ENCODE measurements around the gene ZNF239. TPM values are rescaled to one million over a fixed set of nuclear protein-coding genes. Genes with fewer than 3 reads are reported as not detected.

ZNF239 gene
- total RNA-seq, 1 experiment from 2014 or later, result 3.3 TPM

DNA sequence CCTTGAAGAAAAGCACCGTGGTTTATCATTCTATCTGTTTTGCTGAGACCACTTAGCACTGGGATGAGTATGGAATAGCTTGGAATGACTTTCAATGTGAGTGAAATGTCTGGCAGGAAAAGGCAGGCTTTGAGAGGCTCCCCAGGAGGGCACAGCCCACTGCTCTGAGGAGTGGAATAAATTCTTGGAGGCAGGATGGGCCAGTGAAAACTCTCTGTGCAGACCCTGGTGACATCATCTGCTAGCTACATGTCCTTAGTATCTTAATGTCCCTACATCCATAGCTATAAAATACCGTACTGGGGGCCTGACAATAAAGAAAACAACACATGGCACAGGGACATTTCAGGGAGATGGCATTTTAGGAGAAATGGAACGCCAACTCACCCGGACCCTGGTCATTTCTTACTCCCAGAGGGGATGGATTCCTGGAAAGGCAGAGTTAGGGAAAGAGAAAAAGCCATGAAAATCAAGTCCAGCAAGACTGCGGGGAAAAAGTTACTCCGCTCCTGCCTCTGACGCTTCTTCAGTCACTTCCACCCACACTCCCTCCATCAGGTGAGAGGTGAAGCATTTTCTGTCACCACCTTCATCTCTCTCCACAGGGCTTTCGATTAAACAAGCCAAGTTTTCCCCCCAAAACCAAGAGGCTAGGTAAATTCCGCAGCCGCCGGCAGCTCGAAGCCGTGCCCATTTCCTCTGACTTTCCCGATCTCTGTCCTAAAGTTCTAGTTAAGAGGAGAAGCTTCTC, 991 bp downstream of the ZNF239 start:
- Histone ChIP-seq H4K20me1 (ENCODE audit: insufficient read depth) (no peaks in the 10 kb centered on the region), H3K27me3 (ENCODE audit: insufficient read depth, low read depth) (no peaks in the 10 kb centered on the region), H2AFZ (peak overlapping the region; percentile 87), H3K4me1 (replicated peaks; ENCODE audit: insufficient read depth) (peaks cover 12% of the 10 kb centered on the region; the same call in 1 of the 2 replicates), H3K27ac (no peak overlapping the region), H3K4me2 (peak overlapping the region; percentile 80), H3K9me3 (ENCODE audit: insufficient read depth, low read depth) (0 out of 2 replicates have a peak, but pooled peaks cover 3% of the 10 kb centered on the region), H3F3A (ENCODE audit: insufficient read depth, low read depth) (peaks cover 6% of the 10 kb centered on the region; the same call in 1 of the 2 replicates), H3K9me2 (ENCODE audit: insufficient read depth) (no peaks in the 10 kb centered on the region), H3K36me3 (ENCODE audit: low read depth) (0 out of 2 replicates have a peak, but pooled peaks cover 3% of the 10 kb centered on the region), H3K4me3 (peak overlapping the region; percentile 75), H3K79me2 (ENCODE audit: low read depth) (no peaks in the 10 kb centered on the region)
- ChIA-PET CTCF (no interaction called here), POLR2A (ENCODE audit: unreplicated experiment) (no interaction called here)
- BruUV-seq (replicated peaks), result TSS peak; percentile 56
- TF ChIP-seq, protein P1, sequence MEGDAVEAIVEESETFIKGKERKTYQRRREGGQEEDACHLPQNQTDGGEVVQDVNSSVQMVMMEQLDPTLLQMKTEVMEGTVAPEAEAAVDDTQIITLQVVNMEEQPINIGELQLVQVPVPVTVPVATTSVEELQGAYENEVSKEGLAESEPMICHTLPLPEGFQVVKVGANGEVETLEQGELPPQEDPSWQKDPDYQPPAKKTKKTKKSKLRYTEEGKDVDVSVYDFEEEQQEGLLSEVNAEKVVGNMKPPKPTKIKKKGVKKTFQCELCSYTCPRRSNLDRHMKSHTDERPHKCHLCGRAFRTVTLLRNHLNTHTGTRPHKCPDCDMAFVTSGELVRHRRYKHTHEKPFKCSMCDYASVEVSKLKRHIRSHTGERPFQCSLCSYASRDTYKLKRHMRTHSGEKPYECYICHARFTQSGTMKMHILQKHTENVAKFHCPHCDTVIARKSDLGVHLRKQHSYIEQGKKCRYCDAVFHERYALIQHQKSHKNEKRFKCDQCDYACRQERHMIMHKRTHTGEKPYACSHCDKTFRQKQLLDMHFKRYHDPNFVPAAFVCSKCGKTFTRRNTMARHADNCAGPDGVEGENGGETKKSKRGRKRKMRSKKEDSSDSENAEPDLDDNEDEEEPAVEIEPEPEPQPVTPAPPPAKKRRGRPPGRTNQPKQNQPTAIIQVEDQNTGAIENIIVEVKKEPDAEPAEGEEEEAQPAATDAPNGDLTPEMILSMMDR (conservative IDR thresholded peaks at IDR 0.05), result no peak
- TF ChIP-seq EZH2 (IDR thresholded peaks at IDR 0.05; ENCODE audit: low read depth), result no peak
- intact Hi-C loops (cut with micrococcal nuclease; ENCODE audit: unreplicated experiment), result loop anchor here (10.0 kb wide), 1 partner anchor 1019 kb away; no protein-coding TSS in a partner anchor
- no peak for DNase-seq

DNA sequence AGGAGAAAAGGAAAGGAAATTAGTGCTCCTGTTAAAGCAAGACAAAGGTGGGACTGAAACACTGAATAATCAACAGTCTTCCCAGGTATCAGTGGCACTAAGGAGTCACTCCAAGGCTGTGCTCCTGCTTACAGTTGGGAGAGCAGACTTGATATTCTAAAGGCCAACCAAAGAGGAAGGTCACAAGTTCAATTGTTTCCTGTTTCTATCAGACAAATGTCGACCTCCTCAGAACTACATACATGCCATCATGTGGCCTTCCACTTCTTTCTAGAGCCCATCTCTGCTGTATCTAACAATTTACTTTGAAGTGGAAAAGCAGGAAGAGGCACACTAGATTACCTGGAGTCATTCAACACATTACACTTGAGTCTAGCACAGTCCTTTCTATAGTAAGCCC, 3.4 kb downstream of the ZNF239 start:
- Histone ChIP-seq H3K27ac (no peak overlapping the region), H3K9me3 (ENCODE audit: insufficient read depth, low read depth) (0 out of 2 replicates have a peak, but pooled peaks cover 3% of the 10 kb centered on the region), H3K27me3 (ENCODE audit: insufficient read depth, low read depth) (no peaks in the 10 kb centered on the region), H3K79me2 (ENCODE audit: low read depth) (no peaks in the 10 kb centered on the region), H3K4me1 (replicated peaks; ENCODE audit: insufficient read depth) (peaks cover 12% of the 10 kb centered on the region; the same call in 1 of the 2 replicates), H3F3A (ENCODE audit: insufficient read depth, low read depth) (peaks cover 6% of the 10 kb centered on the region; the same call in 1 of the 2 replicates), H3K4me3 (no peak overlapping the region), H3K9me2 (ENCODE audit: insufficient read depth) (no peaks in the 10 kb centered on the region), H3K4me2 (no peak overlapping the region), H3K36me3 (ENCODE audit: low read depth) (0 out of 2 replicates have a peak, but pooled peaks cover 12% of the 10 kb centered on the region), H2AFZ (no peak overlapping the region), H4K20me1 (ENCODE audit: insufficient read depth) (no peaks in the 10 kb centered on the region)
- CTCF ChIA-PET, result no interaction called here
- no peak for TF ChIP-seq EZH2 (IDR thresholded peaks at IDR 0.05; ENCODE audit: low read depth)
- DNase-seq, result no peak
- BruUV-seq (replicated peaks), result no TSS peak
- POLR2A ChIA-PET (ENCODE audit: unreplicated experiment), result no interaction called here
- intact Hi-C loops (cut with micrococcal nuclease; ENCODE audit: unreplicated experiment), result loop anchor here (10.0 kb wide), 1 partner anchor 1016 kb away; no protein-coding TSS in a partner anchor

DNA sequence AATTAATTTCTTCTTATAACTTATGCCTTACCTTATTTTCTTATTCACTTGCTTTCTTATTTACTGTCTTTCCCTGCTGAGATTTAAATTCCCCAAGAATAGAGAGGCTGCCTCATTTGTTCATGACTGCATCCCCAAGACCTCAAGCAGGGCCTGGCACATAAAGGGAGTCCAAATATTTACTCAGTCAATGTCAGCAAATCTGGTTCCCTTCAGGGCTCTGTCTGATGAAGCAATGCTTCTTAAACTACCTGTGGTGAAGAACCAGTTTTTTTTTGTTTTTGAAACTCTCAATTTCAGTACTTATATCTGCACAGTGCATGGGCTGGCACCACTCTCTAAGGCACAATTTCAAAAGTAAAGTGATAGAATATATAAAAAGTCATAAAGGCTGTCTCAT, 4.7 kb downstream of the ZNF239 start:
- Histone ChIP-seq H3K4me1 (replicated peaks; ENCODE audit: insufficient read depth) (peaks cover 7% of the 10 kb centered on the region; the same call in 1 of the 2 replicates), H3K9me2 (ENCODE audit: insufficient read depth) (no peaks in the 10 kb centered on the region), H3K79me2 (ENCODE audit: low read depth) (no peaks in the 10 kb centered on the region), H3K4me2 (no peak overlapping the region), H3K36me3 (ENCODE audit: low read depth) (0 out of 2 replicates have a peak, but pooled peaks cover 12% of the 10 kb centered on the region), H4K20me1 (ENCODE audit: insufficient read depth) (no peaks in the 10 kb centered on the region), H3K9me3 (ENCODE audit: insufficient read depth, low read depth) (0 out of 2 replicates have a peak, but pooled peaks cover 3% of the 10 kb centered on the region), H3F3A (ENCODE audit: insufficient read depth, low read depth) (peaks cover 6% of the 10 kb centered on the region; the same call in 1 of the 2 replicates), H3K4me3 (no peak overlapping the region), H3K27ac (no peak overlapping the region), H3K27me3 (ENCODE audit: insufficient read depth, low read depth) (no peaks in the 10 kb centered on the region), H2AFZ (no peak overlapping the region)
- TF ChIP-seq, protein P1 (conservative IDR thresholded peaks at IDR 0.05), result no peak
- TF ChIP-seq EZH2 (IDR thresholded peaks at IDR 0.05; ENCODE audit: low read depth), result no peak
- no TSS peak for BruUV-seq (replicated peaks)
- DNase-seq, result no peak
- ChIA-PET CTCF (no interaction called here), POLR2A (ENCODE audit: unreplicated experiment) (no interaction called here)
- intact Hi-C loops (cut with micrococcal nuclease; ENCODE audit: unreplicated experiment), result loop anchor here (10.0 kb wide), 1 partner anchor 1015 kb away; no protein-coding TSS in a partner anchor

Data from PC-9 (cell line).